RWPE1 (cell line): ENCODE measurements around the gene HDAC7.

Experiments
- CTCF ChIA-PET: fragments of 350-600 bp; sonication (Branson Sonifier 250); formaldehyde crosslinking; extraction: SDS; loops from one replicate; lab custom pipeline; 2021; lab: Yijun Ruan, JAX
- POLR2A ChIA-PET: fragments of 400-600 bp; formaldehyde crosslinking; extraction: SDS; loops from one replicate; lab custom pipeline; 2020; ENCODE audit warnings: antibody characterized with exemption; ENCODE audit not compliant: low non-redundant PET; lab: Yijun Ruan, JAX
- DNase-seq: peaks from one replicate; pipeline ENCODE4 v3.0.0; 2012; ENCODE audit warnings: low spot score
- H3K27ac ChIP-seq: fragments of 450-650 bp; 2 replicates; pipeline ENCODE4 v1.5.1; 2017
- TF ChIP-seq, protein P1 (sequence below): fragments of 450-650 bp; conservative IDR thresholded peaks from 2 replicates; pipeline ENCODE4 v1.5.1; 2017; ENCODE audit warnings: low read depth, mild to moderate bottlenecking

Gene HDAC7

GRCh38 chr12:47750916-47751470, 68.7 kb downstream of the HDAC7 start:
- CTCF ChIA-PET = interaction anchor here (0.9 kb wide), 1 partner anchor 21 kb away, joined by 3 read pairs; no protein-coding TSS in a partner anchor
- peak overlapping the region; percentile 93 for H3K27ac ChIP-seq
- POLR2A ChIA-PET = no interaction called here
- TF ChIP-seq, protein P1, sequence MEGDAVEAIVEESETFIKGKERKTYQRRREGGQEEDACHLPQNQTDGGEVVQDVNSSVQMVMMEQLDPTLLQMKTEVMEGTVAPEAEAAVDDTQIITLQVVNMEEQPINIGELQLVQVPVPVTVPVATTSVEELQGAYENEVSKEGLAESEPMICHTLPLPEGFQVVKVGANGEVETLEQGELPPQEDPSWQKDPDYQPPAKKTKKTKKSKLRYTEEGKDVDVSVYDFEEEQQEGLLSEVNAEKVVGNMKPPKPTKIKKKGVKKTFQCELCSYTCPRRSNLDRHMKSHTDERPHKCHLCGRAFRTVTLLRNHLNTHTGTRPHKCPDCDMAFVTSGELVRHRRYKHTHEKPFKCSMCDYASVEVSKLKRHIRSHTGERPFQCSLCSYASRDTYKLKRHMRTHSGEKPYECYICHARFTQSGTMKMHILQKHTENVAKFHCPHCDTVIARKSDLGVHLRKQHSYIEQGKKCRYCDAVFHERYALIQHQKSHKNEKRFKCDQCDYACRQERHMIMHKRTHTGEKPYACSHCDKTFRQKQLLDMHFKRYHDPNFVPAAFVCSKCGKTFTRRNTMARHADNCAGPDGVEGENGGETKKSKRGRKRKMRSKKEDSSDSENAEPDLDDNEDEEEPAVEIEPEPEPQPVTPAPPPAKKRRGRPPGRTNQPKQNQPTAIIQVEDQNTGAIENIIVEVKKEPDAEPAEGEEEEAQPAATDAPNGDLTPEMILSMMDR = no peak
- no peak for DNase-seq

GRCh38 chr12:47750229-47750798, 69.4 kb downstream of the HDAC7 start:
- TF ChIP-seq, protein P1 = no peak
- CTCF ChIA-PET = no interaction called here
- peak overlapping the region; percentile 93 for H3K27ac ChIP-seq
- no peak for DNase-seq
- POLR2A ChIA-PET = no interaction called here

DNA sequence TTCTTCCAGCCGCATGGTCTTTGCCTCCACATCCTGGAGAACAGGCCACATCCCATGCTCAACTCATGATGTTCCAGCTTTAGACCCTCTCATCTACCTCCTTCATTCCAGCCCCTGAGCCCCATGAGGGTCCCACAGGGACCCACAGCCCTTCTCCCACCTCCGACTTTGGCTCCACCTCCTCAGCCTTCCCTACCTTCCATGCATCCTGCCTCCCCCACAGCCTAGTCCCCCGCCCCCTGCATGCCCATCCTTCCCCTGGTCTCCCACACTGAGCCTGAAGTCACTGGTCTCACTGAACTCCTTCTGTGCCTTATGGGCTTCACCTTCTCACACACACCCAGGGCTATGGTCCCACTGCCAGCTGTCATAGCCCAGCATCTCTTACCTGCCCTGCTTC, 70.8 kb downstream of the HDAC7 start:
- TF ChIP-seq, protein P1 = no peak
- ChIA-PET POLR2A (no interaction called here), CTCF (interaction anchor here (0.6 to 0.8 kb wide), 2 partner anchors 22 to 519 kb away, joined by 3 read pairs; no protein-coding TSS in a partner anchor)
- H3K27ac ChIP-seq = no peak overlapping the region
- no peak for DNase-seq

DNA sequence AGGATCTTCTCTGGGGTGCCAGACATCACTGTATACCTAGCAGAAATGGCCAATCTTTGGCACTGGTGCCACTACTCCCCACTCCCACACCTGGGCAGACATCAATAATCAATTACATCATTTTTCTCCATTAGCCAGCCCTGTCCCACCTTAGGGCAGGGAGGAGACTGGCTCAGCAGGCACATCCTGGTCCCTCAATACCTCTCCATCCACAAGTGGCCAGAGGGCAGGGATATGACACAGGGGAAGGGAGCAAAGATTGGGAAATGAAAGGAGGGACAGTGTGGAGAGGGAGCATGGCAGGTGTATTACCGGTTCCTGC, 71.2 kb downstream of the HDAC7 start:
- H3K27ac ChIP-seq = no peak overlapping the region
- TF ChIP-seq, protein P1 = no peak
- ChIA-PET CTCF (interaction anchor here (0.5 to 0.8 kb wide), 3 partner anchors 21 to 519 kb away, joined by 3 read pairs; no protein-coding TSS in a partner anchor), POLR2A (no interaction called here)
- no peak for DNase-seq

- H3K27ac ChIP-seq = no peak overlapping the region
- TF ChIP-seq, protein P1 = no peak
- CTCF ChIA-PET = interaction anchor here (0.5 to 1.7 kb wide), 5 partner anchors 17 to 274 kb away, joined by 3 to 7 read pairs (median 3); partner anchors contain the start of gene SLC48A1
- POLR2A ChIA-PET = no interaction called here
- no peak for DNase-seq
Measured at GRCh38 chr12:47747596-47748506, 71.9 kb downstream of the HDAC7 start.

DNA sequence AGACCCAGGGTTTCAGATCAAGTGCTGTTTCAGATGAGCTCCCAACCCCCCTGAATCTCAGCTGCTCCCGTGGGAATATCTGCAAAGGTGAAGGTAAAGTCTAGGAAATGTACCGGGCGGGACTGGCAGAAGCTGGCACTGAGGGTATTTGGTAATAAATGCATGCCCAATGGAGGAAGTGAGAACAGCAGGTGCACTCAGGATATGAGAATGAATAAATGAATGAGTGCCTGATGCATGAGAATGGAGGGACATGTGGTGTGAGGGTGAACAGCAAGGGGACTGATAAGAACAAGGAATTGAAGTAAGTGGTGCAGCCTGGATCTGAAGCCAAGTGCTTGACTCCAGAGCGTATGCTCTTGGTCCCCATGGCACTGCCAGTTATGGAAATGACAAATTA, 72.6 kb downstream of the HDAC7 start:
- H3K27ac ChIP-seq = no peak overlapping the region
- TF ChIP-seq, protein P1 = no peak
- ChIA-PET CTCF (interaction anchor here (0.5 to 1.7 kb wide), 3 partner anchors 20 to 27 kb away, joined by 5 to 7 read pairs (median 5); partner anchors contain the start of gene SLC48A1), POLR2A (no interaction called here)
- no peak for DNase-seq
